ENCODE data around the gene SPDEF. TPM values are rescaled to one million over a fixed set of nuclear protein-coding genes. Genes with fewer than 3 reads are reported as not detected.

The SPDEF gene
- total and polyA plus RNA-seq, 2 of the 13 experiments (the other 11 are each of a cell fraction or from before 2014, with no cell fraction given): not detected

GRCh38 chr6:34560366-34561226 is 4.5 kb upstream of the SPDEF start (continued):
- TF ChIP-seq HOXA7 (CRISPR knock-in tag; IDR thresholded peaks at IDR 0.05) (no peak), PATZ1 (CRISPR knock-in tag; IDR thresholded peaks at IDR 0.05) (peak; percentile 62; the same call in 1 of the 2 replicates), ZNF605 (CRISPR knock-in tag; IDR thresholded peaks at IDR 0.05) (no peak), ZNF180 (CRISPR knock-in tag; IDR thresholded peaks at IDR 0.05; ENCODE audit: borderline replicate concordance, low read depth) (no peak), MIXL1 (CRISPR knock-in tag; IDR thresholded peaks at IDR 0.05) (no peak), ZNF614 (CRISPR knock-in tag; IDR thresholded peaks at IDR 0.05; ENCODE audit: borderline replicate concordance) (no peak; the same call in 1 of the 2 replicates), NFAT5 (CRISPR knock-in tag; IDR thresholded peaks at IDR 0.05) (no peak), ZNF121 (CRISPR knock-in tag; IDR thresholded peaks at IDR 0.05) (0 out of 2 replicates have a peak, but pooled peaks have one; percentile 5), ZSCAN9 (CRISPR knock-in tag; IDR thresholded peaks at IDR 0.05; ENCODE audit: borderline replicate concordance) (no peak), CEBPZ (IDR thresholded peaks at IDR 0.05; ENCODE audit: low read length) (no peak), IRF9 (CRISPR knock-in tag; IDR thresholded peaks at IDR 0.05; ENCODE audit: borderline replicate concordance) (peak; percentile 55; the same call in 1 of the 2 replicates), ELK4 (CRISPR knock-in tag; IDR thresholded peaks at IDR 0.05; ENCODE audit: borderline replicate concordance) (no peak), ZNF33B (CRISPR knock-in tag; IDR thresholded peaks at IDR 0.05) (0 out of 2 replicates have a peak, but pooled peaks have one; percentile 63), HHEX (CRISPR knock-in tag; IDR thresholded peaks at IDR 0.05) (peak; percentile 36; the same call in 1 of the 2 replicates), TSC22D2 (CRISPR knock-in tag; IDR thresholded peaks at IDR 0.05; ENCODE audit: borderline replicate concordance) (no peak)

All from HepG2 (cell line).